Body of pancreas (tissue), 4 donors: Measurements from ENCODE around the gene CEACAM6. TPM values are rescaled to one million over a fixed set of nuclear protein-coding genes. Genes with fewer than 3 reads are reported as not detected.

Source experiments
- ATAC-seq: fragments of 150-250 bp; one replicate; pipeline ENCODE4 v1.9.1; 2016
- DNase-seq, 4 donors: peaks; one replicate each; pipeline ENCODE4 v3.0.0-alpha.2; 2019
- H3K27ac ChIP-seq, 4 donors: fragments of 200-600 bp; sonication (generic); 1 replicate in 3 of 4; 2 replicates in 1 of 4; pipeline versions ENCODE4 v1.5.1 to v1.6.1; 2016 to 2019; ENCODE audit warnings: mild to moderate bottlenecking in 1 of 4, mixed read lengths in 1 of 4, moderate library complexity in 1 of 4
- H3K27me3 ChIP-seq, 2 donors: fragments of 200-600 bp; sonication (generic); one replicate each; pipeline ENCODE4 v1.6.0; 2016; ENCODE audit warnings: mild to moderate bottlenecking in 1 of 2
- H3K36me3 ChIP-seq, 2 donors: fragments of 200-600 bp; sonication (generic); replicated peaks in 1 of 2; 2 replicates each; pipeline ENCODE4 v1.5.1; 2016; ENCODE audit warnings: low read depth in 2 of 2; ENCODE audit not compliant: insufficient read depth in 1 of 2
- H3K4me1 ChIP-seq: fragments of 200-600 bp; sonication (generic); one replicate; pipeline ENCODE4 v1.6.0; 2016
- H3K4me3 ChIP-seq, 2 donors: fragments of 200-600 bp; sonication (generic); 1 replicate in 1 of 2; 2 replicates in 1 of 2; pipeline ENCODE4 v1.5.1; 2016 to 2019
- H3K9me3 ChIP-seq, 3 donors: fragments of 200-600 bp; sonication (generic); 1 replicate in 2 of 3; 2 replicates in 1 of 3; pipeline ENCODE4 v1.5.1; 2016
- POLR2A ChIP-seq, 3 donors: fragments of 450-650 bp; IDR thresholded peaks; one replicate each; pipeline ENCODE4 v1.6.1; 2016; ENCODE audit warnings: antibody characterized with exemption in 3 of 3, mild to moderate bottlenecking in 2 of 3
- WGBS, 2 donors: methylation state at CpG; one replicate each; pipeline ENCODE4 v1.1.5; 2017; 5-methylcytosine and 5-hydroxymethylcytosine counted together
- intact Hi-C: fragments of 100-400 bp; cut with DNase I; formaldehyde crosslinking; loops from one replicate; pipeline ENCODE4 v1.15.1; 2023
- total RNA-seq, 2 donors: library from RNA; depleted of rRNA; stranded (reverse); fragments of >200 nt; gene quantifications; one replicate each; pipeline ENCODE4 v1.1.0, GENCODE V29; 2016
- TF ChIP-seq, protein P1 (sequence below), 7 experiments: fragments of 450-650 bp in 4 of 7; fragments of 200-600 bp in 3 of 7; sonication (generic) in 3 of 7; IDR thresholded peaks; one replicate each; pipeline ENCODE4 v1.5.1; 2016 to 2019; ENCODE audit warnings: antibody characterized with exemption in 7 of 7

The CEACAM6 gene
- total RNA-seq: 10 to 100 TPM in 1 of 2 donors, 1 to 10 TPM in 1; 3.0 to 27.0 TPM

DNA sequence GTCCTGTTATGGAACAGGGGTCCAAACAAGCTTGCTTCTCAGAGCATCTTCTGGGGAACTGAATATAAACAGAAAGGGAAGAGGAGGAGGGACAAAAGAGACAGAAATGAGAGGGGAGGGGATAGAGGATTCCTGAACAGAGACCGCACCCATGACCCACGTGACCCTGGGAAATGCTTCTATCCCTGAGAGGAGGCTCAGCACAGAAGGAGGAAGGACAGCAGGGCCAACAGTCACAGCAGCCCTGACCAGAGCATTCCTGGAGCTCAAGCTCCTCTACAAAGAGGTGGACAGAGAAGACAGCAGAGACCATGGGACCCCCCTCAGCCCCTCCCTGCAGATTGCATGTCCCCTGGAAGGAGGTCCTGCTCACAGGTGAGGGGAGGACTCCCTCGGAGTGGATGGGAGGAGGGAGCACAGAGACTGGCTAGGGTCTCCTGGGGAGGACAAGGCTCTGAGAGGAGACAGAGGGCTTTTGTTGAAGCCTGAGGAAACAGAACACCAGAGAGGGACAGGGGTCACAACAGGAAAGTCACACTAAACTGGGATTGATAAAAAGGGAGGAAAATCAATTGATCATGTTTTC, at the start of gene CEACAM6:
Gene CEACAM6 (plus strand): TSS at position 203 of the 586 bp plus-strand sequence. CDS start 109 bp downstream, at position 312.
- no peak for ATAC-seq
- no peak within 1 kb of the TSS for H3K4me3 ChIP-seq
- H3K27ac ChIP-seq: no peak within 1 kb of the TSS

DNA sequence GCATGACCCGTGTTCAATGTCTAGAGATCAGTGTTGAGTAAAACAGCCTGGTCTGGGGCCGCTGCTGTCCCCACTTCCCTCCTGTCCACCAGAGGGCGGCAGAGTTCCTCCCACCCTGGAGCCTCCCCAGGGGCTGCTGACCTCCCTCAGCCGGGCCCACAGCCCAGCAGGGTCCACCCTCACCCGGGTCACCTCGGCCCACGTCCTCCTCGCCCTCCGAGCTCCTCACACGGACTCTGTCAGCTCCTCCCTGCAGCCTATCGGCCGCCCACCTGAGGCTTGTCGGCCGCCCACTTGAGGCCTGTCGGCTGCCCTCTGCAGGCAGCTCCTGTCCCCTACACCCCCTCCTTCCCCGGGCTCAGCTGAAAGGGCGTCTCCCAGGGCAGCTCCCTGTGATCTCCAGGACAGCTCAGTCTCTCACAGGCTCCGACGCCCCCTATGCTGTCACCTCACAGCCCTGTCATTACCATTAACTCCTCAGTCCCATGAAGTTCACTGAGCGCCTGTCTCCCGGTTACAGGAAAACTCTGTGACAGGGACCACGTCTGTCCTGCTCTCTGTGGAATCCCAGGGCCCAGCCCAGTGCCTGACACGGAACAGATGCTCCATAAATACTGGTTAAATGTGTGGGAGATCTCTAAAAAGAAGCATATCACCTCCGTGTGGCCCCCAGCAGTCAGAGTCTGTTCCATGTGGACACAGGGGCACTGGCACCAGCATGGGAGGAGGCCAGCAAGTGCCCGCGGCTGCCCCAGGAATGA, 48.4 kb upstream of the CEACAM6 start:
- intact Hi-C loops: no loop called here
- WGBS, 2 donors: 10 to 13% methylated on average over 12 to 26 of the region's 26 CpGs
- peak; percentile 74 to 82 (median 78) for DNase-seq
- H3K4me1 ChIP-seq: peaks cover 3% of the 10 kb centered on the region
- no peak overlapping the region for H3K27ac ChIP-seq
- H3K27me3 ChIP-seq: no peaks in the 10 kb centered on the region
- ATAC-seq: peak; percentile 86
- no peak overlapping the region for H3K4me3 ChIP-seq
- no peaks in the 10 kb centered on the region for H3K36me3 ChIP-seq
- TF ChIP-seq, protein P1, sequence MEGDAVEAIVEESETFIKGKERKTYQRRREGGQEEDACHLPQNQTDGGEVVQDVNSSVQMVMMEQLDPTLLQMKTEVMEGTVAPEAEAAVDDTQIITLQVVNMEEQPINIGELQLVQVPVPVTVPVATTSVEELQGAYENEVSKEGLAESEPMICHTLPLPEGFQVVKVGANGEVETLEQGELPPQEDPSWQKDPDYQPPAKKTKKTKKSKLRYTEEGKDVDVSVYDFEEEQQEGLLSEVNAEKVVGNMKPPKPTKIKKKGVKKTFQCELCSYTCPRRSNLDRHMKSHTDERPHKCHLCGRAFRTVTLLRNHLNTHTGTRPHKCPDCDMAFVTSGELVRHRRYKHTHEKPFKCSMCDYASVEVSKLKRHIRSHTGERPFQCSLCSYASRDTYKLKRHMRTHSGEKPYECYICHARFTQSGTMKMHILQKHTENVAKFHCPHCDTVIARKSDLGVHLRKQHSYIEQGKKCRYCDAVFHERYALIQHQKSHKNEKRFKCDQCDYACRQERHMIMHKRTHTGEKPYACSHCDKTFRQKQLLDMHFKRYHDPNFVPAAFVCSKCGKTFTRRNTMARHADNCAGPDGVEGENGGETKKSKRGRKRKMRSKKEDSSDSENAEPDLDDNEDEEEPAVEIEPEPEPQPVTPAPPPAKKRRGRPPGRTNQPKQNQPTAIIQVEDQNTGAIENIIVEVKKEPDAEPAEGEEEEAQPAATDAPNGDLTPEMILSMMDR (IDR thresholded peaks at IDR 0.05): peak; percentile 85 to 100 (median 95)
- TF ChIP-seq POLR2A (IDR thresholded peaks at IDR 0.05): no peak
- no peaks in the 10 kb centered on the region for H3K9me3 ChIP-seq

More for the DNA sequence above, at the start of gene CEACAM6:
- Histone ChIP-seq H3K36me3 (no peaks in the 10 kb centered on the region), H3K4me1 (peaks cover 27% of the 10 kb centered on the region), H3K9me3 (no peaks in the 10 kb centered on the region), H3K27me3 (no peaks in the 10 kb centered on the region)
- TF ChIP-seq POLR2A (IDR thresholded peaks at IDR 0.05): no peak
- TF ChIP-seq, protein P1 (IDR thresholded peaks at IDR 0.05): no peak
- DNase-seq: no peak
- 22 to 40% methylated on average over 3 of the region's 3 CpGs for WGBS, 2 donors
- intact Hi-C loops: no loop called here

DNA sequence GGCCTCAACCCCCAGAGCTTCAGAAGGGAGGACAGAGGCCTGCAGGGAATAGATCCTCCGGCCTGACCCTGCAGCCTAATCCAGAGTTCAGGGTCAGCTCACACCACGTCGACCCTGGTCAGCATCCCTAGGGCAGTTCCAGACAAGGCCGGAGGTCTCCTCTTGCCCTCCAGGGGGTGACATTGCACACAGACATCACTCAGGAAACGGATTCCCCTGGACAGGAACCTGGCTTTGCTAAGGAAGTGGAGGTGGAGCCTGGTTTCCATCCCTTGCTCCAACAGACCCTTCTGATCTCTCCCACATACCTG, 47.9 kb upstream of the CEACAM6 start:
- TF ChIP-seq, protein P1 (IDR thresholded peaks at IDR 0.05): no peak
- no peak for TF ChIP-seq POLR2A (IDR thresholded peaks at IDR 0.05)
- intact Hi-C loops: no loop called here
- Histone ChIP-seq H3K27ac (no peak overlapping the region), H3K4me1 (no peaks in the 10 kb centered on the region), H3K4me3 (no peak overlapping the region), H3K36me3 (no peaks in the 10 kb centered on the region), H3K27me3 (no peaks in the 10 kb centered on the region), H3K9me3 (no peaks in the 10 kb centered on the region)
- 48 to 49% methylated on average over 5 of the region's 5 CpGs for WGBS, 2 donors
- DNase-seq (no peak), ATAC-seq (no peak)

DNA sequence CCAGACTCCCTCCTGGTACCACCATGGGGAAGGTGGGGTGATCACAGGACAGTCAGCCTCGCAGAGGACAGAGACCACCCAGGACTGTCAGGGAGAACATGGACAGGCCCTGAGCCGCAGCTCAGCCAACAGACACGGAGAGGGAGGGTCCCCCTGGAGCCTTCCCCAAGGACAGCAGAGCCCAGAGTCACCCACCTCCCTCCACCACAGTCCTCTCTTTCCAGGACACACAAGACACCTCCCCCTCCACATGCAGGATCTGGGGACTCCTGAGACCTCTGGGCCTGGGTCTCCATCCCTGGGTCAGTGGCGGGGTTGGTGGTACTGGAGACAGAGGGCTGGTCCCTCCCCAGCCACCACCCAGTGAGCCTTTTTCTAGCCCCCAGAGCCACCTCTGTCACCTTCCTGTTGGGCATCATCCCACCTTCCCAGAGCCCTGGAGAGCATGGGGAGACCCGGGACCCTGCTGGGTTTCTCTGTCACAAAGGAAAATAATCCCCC, 47.4 kb upstream of the CEACAM6 start:
- no peaks in the 10 kb centered on the region for H3K9me3 ChIP-seq
- no peak for DNase-seq
- ATAC-seq: no peak
- TF ChIP-seq POLR2A (IDR thresholded peaks at IDR 0.05): no peak
- TF ChIP-seq, protein P1 (IDR thresholded peaks at IDR 0.05): no peak
- intact Hi-C loops: no loop called here
- H3K4me3 ChIP-seq: no peak overlapping the region
- 51 to 68% methylated on average over 5 of the region's 5 CpGs for WGBS, 2 donors
- H3K36me3 ChIP-seq: no peaks in the 10 kb centered on the region
- H3K4me1 ChIP-seq: no peaks in the 10 kb centered on the region
- H3K27ac ChIP-seq: no peak overlapping the region
- no peaks in the 10 kb centered on the region for H3K27me3 ChIP-seq
